ENCODE data around the gene SLC22A12.

- TF ChIP-seq CTCF (conservative IDR thresholded peaks at IDR 0.05; ENCODE audit: low read length) = no peak
- no peak for TF ChIP-seq EZH2phosphoT487 (IDR thresholded peaks at IDR 0.05; ENCODE audit: borderline replicate concordance)
Measured at GRCh38 chr11:64590763-64591221, at the start of gene SLC22A12.

Data from Loucy (cell line).